Suprapubic skin (tissue), 4 donors: Measurements from ENCODE around the gene NAT8L. TPM values are rescaled to one million over a fixed set of nuclear protein-coding genes. Genes with fewer than 3 reads are reported as not detected.

Experiments
- DNase-seq, 2 donors: peaks; one replicate each; pipeline ENCODE4 v3.0.0-alpha.2; 2019; ENCODE audit warnings: low spot score in 2 of 2
- H3K27ac ChIP-seq: fragments of 200-600 bp; sonication (generic); one replicate; pipeline ENCODE4 v1.5.1; 2019
- H3K27me3 ChIP-seq: fragments of 200-600 bp; sonication (generic); one replicate; pipeline ENCODE4 v1.5.1; 2019
- H3K36me3 ChIP-seq: fragments of 200-600 bp; sonication (generic); one replicate; pipeline ENCODE4 v1.5.1; 2019
- H3K4me1 ChIP-seq: fragments of 200-600 bp; sonication (generic); one replicate; pipeline ENCODE4 v1.5.1; 2019
- H3K4me3 ChIP-seq: fragments of 200-600 bp; sonication (generic); one replicate; pipeline ENCODE4 v1.5.1; 2019; ENCODE audit warnings: mild to moderate bottlenecking
- H3K9me3 ChIP-seq: fragments of 200-600 bp; sonication (generic); one replicate; pipeline ENCODE4 v1.5.1; 2019
- CTCF ChIP-seq, 2 donors: fragments of 200-600 bp in 1 of 2; fragments of 450-650 bp in 1 of 2; sonication (generic) in 1 of 2; IDR thresholded peaks; one replicate each; pipeline ENCODE4 v1.5.1; 2016 to 2019; ENCODE audit warnings: antibody characterized with exemption in 2 of 2, mild to moderate bottlenecking in 1 of 2, moderate library complexity in 1 of 2
- EP300 ChIP-seq: sonication (generic); formaldehyde crosslinking; IDR thresholded peaks from one replicate; pipeline ENCODE4 v1.6.1; 2017; ENCODE audit warnings: antibody characterized with exemption
- POLR2A ChIP-seq, 2 donors: fragments of 450-650 bp; IDR thresholded peaks; one replicate each; pipeline ENCODE4 v1.6.1; 2017; ENCODE audit warnings: antibody characterized with exemption in 2 of 2, mild to moderate bottlenecking in 2 of 2, moderate library complexity in 2 of 2
- POLR2AphosphoS5 ChIP-seq, 3 donors: sonication (generic); formaldehyde crosslinking; IDR thresholded peaks; one replicate each; pipeline ENCODE4 v1.6.1; 2017; ENCODE audit warnings: antibody characterized with exemption in 3 of 3
- WGBS: methylation state at CpG from one replicate; pipeline ENCODE4 v1.1.5; 2018; 5-methylcytosine and 5-hydroxymethylcytosine counted together
- total RNA-seq, 4 donors: library from RNA; depleted of rRNA; stranded (reverse); fragments of >200 nt; gene quantifications; one replicate each; pipeline ENCODE4 v1.1.0, GENCODE V29; 2016

The NAT8L gene
- total RNA-seq, 4 donors from 2014 or later, result 1.0 to 2.8 (median 1.6) TPM

DNA sequence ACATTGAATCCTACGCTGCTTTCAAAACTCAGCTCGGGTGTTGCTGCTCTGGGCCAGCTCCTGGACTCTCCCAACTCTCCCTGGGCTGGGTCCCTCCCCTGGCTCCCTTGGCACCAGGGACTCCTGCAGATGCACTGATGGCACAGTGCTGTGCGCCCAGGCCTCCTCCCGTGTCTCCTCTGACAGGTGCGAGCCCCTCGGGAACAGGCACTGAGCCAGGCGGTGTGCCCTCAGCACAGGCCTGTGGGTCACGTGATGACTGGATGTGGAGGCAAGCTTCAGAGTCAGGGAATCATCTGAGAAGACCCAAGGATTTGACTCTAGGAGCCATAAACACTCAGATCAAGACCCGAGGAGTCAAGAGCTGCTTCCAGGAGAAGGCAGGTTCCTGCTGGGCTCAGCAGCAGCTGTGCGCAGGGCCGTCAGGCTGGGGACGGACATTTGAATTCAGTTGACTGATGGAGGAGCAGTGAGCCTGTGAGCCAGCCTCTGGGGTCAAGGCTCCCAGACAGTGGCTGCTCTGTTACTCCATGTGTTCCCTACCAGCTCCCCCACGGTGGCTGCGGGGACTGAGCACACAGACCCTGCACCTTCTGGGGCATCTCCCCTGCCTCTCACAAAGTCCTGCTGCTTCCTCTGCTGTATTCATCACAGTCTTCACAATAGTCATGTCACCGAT lies 33.0 kb downstream of the NAT8L start:
- Histone ChIP-seq H3K4me1 (no peaks in the 10 kb centered on the region), H3K4me3 (no peak overlapping the region), H3K36me3 (no peaks in the 10 kb centered on the region), H3K27me3 (no peaks in the 10 kb centered on the region), H3K27ac (no peak overlapping the region), H3K9me3 (no peaks in the 10 kb centered on the region)
- DNase-seq, result no peak
- 86% methylated on average over 12 of the region's 15 CpGs for WGBS
- TF ChIP-seq POLR2AphosphoS5 (IDR thresholded peaks at IDR 0.05) (no peak), POLR2A (IDR thresholded peaks at IDR 0.05) (no peak), CTCF (IDR thresholded peaks at IDR 0.05) (no peak), EP300 (no peak)

DNA sequence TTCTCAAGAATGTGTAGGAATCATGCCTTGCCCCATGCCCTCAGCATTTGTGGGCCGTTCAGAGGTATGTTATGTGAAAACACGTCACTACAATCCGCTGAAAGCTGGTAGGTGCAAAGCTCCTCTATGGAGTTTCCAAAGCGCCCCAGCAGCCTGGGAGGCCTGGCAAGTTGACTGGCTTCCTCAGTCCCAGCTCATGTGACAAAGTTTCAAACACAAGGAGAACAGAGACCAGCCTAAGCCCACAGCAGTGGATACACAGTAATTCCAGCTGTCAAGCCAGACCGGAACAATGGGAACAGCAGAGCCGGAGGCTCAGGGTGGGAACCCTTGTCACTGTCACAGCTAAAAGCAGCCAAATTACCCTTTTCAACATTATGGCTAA lies 33.5 kb downstream of the NAT8L start:
- Histone ChIP-seq H3K27ac (no peak overlapping the region), H3K4me1 (no peaks in the 10 kb centered on the region), H3K27me3 (no peaks in the 10 kb centered on the region), H3K4me3 (no peak overlapping the region), H3K9me3 (no peaks in the 10 kb centered on the region), H3K36me3 (no peaks in the 10 kb centered on the region)
- WGBS, result 89% methylated on average over 6 of the region's 6 CpGs
- TF ChIP-seq EP300 (no peak), POLR2A (IDR thresholded peaks at IDR 0.05) (no peak), POLR2AphosphoS5 (IDR thresholded peaks at IDR 0.05) (no peak), CTCF (IDR thresholded peaks at IDR 0.05) (no peak)
- DNase-seq, result no peak

- H3K4me1 ChIP-seq, result no peaks in the 10 kb centered on the region
- TF ChIP-seq POLR2A (IDR thresholded peaks at IDR 0.05) (no peak), POLR2AphosphoS5 (IDR thresholded peaks at IDR 0.05) (no peak), EP300 (no peak), CTCF (IDR thresholded peaks at IDR 0.05) (no peak)
- no peaks in the 10 kb centered on the region for H3K27me3 ChIP-seq
- no peak overlapping the region for H3K4me3 ChIP-seq
- H3K36me3 ChIP-seq, result no peaks in the 10 kb centered on the region
- no peak for DNase-seq
- no peaks in the 10 kb centered on the region for H3K9me3 ChIP-seq
- no peak overlapping the region for H3K27ac ChIP-seq
- WGBS, result 98% methylated on average over 6 of the region's 6 CpGs
Measured at GRCh38 chr4:2093265-2093664, 34.1 kb downstream of the NAT8L start.

DNA sequence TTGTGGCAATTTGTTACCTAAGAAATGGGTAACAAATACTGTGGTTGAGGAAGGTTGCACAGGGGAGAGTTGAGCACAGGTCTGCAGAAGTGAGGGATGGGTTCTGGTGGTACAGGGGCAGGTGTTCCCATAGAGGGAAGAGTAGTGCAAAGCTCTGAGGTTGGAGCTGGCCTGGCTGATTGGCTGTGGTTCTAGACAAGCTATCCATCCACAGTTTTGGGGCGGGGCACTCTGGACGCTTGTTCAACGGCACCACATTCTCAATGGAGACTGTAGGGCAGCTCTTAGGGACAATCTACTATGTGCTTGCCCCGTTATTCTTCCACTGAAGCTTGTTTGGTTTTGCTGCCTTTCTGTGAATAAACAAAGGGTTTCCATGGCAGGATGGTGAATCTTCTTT lies 35.4 kb downstream of the NAT8L start:
- no peaks in the 10 kb centered on the region for H3K9me3 ChIP-seq
- no peaks in the 10 kb centered on the region for H3K27me3 ChIP-seq
- DNase-seq, result no peak
- H3K27ac ChIP-seq, result no peak overlapping the region
- H3K4me1 ChIP-seq, result no peaks in the 10 kb centered on the region
- TF ChIP-seq POLR2A (IDR thresholded peaks at IDR 0.05), result no peak
- no peak for TF ChIP-seq EP300
- TF ChIP-seq CTCF (IDR thresholded peaks at IDR 0.05), result no peak
- no peak for TF ChIP-seq POLR2AphosphoS5 (IDR thresholded peaks at IDR 0.05)
- WGBS, result 94% methylated on average over 4 of the region's 4 CpGs
- no peaks in the 10 kb centered on the region for H3K36me3 ChIP-seq
- no peak overlapping the region for H3K4me3 ChIP-seq

DNA sequence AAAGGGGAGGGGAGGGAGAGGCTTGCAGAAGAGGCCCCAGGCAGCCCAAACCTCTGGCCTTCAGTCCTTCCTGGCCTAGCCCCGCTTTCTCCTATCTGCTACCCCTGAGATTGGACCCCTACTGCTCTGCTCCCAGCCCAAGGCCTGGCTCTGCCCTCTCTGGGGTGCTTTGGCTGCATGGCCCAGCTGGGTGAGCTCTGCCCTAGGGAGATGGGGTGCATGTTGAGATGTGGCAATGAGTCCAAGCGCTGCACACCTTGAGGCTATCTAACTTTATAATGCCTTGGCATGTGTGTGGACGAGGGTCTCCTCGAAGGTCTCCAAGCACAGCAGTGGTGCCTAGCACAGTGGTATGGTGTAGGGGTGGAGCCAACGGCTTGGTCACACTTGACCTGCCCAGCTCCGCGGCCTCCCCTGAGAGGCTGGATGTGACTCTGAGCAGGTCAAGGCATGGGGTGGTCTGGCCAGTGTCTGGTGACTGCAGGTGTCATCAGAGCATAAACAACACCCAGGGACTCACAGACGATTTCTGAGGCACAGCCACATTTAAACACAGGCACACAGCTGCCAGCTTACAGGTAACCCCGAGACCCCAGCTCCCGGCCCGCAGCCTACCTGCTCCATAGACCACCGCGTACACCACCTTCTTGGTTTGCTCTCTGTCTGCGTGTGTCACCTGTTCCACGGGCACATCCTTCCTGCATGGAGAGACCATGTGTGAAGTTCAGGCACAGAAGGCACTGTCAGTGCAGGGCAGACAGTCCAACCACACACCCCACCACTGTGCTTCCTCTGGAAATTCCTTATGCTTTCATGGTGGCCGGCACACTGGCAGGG lies 36.3 kb downstream of the NAT8L start:
- no peak overlapping the region for H3K27ac ChIP-seq
- TF ChIP-seq POLR2A (IDR thresholded peaks at IDR 0.05) (no peak), CTCF (IDR thresholded peaks at IDR 0.05) (no peak), POLR2AphosphoS5 (IDR thresholded peaks at IDR 0.05) (no peak), EP300 (no peak)
- 88% methylated on average over 13 of the region's 16 CpGs for WGBS
- H3K4me3 ChIP-seq, result no peak overlapping the region
- H3K36me3 ChIP-seq, result no peaks in the 10 kb centered on the region
- H3K27me3 ChIP-seq, result no peaks in the 10 kb centered on the region
- no peaks in the 10 kb centered on the region for H3K4me1 ChIP-seq
- no peaks in the 10 kb centered on the region for H3K9me3 ChIP-seq
- DNase-seq, result no peak
